Measurements from ENCODE around the gene RASD2.
"Not testable (repeated sequence)": the region's sequence is repeated elsewhere in the genome, so short reads cannot be mapped to it uniquely, and the experiment has no call there.

Gene RASD2, protein sequence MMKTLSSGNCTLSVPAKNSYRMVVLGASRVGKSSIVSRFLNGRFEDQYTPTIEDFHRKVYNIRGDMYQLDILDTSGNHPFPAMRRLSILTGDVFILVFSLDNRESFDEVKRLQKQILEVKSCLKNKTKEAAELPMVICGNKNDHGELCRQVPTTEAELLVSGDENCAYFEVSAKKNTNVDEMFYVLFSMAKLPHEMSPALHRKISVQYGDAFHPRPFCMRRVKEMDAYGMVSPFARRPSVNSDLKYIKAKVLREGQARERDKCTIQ

DNA sequence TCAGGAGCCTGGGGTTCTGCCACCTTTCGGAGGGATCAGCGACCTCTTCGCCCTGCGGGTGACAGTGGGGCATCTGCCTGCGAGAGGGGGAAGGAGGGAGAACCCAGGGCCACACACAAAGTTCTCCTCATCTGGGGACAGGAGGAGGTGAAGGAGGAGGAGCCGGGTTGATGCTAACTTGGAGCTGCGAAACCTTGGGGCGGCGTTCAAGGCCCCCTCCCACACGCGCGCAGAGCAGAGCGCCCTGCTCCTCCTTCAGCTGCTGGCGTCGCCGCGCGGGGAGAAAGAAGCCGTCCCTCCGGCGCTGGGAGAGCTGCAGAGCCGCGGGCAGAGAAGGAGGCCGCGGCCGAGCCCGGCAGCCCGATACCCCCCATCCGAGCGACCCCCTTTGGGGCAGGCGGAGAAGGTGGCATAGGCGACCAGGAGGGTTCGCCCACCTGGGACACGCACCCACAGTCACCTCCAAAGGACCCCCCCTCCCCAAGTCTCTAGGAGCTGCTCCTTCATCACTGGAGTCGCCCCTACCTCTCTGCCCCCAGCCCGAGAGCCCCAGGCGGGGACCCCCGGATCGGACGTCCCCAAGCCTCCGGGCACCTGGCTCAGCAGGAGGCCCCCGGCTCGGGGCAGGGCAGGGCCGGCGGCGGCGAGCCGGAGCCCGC lies at the start of gene RASD2:
Gene RASD2 (plus strand): TSS at position 237 of the 659 bp plus-strand sequence. CDS start 5,979 bp downstream, outside the sequence.
- Histone ChIP-seq H3K27ac (peak within 1 kb of the TSS; percentile 78 to 79), H3K4me3 (peak within 1 kb of the TSS; percentile 57 to 64), H3K9me3 (no peaks in the 10 kb centered on the region), H3K36me3 (no peaks in the 10 kb centered on the region), H3K4me1 (peaks cover 0 to 44% (median 30%) of the 10 kb centered on the region in 4 donors), H3K27me3 (peaks cover 0 to 3% of the 10 kb centered on the region in 2 donors)
- no peak for TF ChIP-seq CTCF (IDR thresholded peaks at IDR 0.05)
- intact Hi-C loops (cut with DNase I; ENCODE audit: low total_unique reads) = no loop called here
- DNase-seq = no peak

- intact Hi-C loops (cut with DNase I; ENCODE audit: low total_unique reads); H3K36me3 ChIP-seq; H3K27ac ChIP-seq; H3K4me3 ChIP-seq; DNase-seq; H3K4me1 ChIP-seq; H3K9me3 ChIP-seq: not testable (repeated sequence)
- H3K27me3 ChIP-seq = peaks cover 0 to 28% of the 10 kb centered on the region in 2 donors
Measured at GRCh38 chr22:35491061-35491907, 49.3 kb upstream of the RASD2 start.

- DNase-seq = no peak
- H3K36me3 ChIP-seq = no peaks in the 10 kb centered on the region
- no peak for TF ChIP-seq CTCF (IDR thresholded peaks at IDR 0.05)
- no peaks in the 10 kb centered on the region for H3K9me3 ChIP-seq
- H3K27ac ChIP-seq = no peak overlapping the region
- H3K4me3 ChIP-seq = no peak overlapping the region
- H3K4me1 ChIP-seq = no peaks in the 10 kb centered on the region
- intact Hi-C loops (cut with DNase I; ENCODE audit: low total_unique reads) = no loop called here
- H3K27me3 ChIP-seq = peaks cover 0 to 28% of the 10 kb centered on the region in 2 donors
Measured at GRCh38 chr22:35491908-35492380, 48.7 kb upstream of the RASD2 start.

DNA sequence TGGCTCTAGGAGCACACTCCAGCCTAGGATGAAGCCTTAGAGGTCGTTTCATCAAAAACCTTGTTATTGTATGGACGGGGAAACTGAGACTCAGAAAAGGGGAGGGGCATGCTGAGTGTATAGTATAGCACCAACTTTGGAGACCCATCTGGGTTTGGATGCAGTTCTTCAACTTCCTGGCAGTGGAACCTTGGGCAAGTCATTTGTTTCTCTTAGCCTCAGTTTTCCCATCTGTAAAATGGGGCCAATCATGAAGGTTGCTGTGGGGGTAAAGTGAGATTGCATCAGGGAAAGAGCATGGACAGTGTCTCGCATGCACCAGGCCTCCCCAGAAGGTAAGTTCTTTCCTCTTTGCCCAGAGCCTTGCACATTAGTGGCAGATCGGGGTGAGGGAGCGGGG lies 47.6 kb upstream of the RASD2 start:
- Histone ChIP-seq H3K9me3 (no peaks in the 10 kb centered on the region), H3K4me1 (no peaks in the 10 kb centered on the region), H3K27me3 (peaks cover 0 to 32% of the 10 kb centered on the region in 2 donors), H3K4me3 (no peak overlapping the region), H3K27ac (no peak overlapping the region), H3K36me3 (no peaks in the 10 kb centered on the region)
- DNase-seq = no peak
- intact Hi-C loops (cut with DNase I; ENCODE audit: low total_unique reads) = no loop called here
- no peak for TF ChIP-seq CTCF (IDR thresholded peaks at IDR 0.05)

DNA sequence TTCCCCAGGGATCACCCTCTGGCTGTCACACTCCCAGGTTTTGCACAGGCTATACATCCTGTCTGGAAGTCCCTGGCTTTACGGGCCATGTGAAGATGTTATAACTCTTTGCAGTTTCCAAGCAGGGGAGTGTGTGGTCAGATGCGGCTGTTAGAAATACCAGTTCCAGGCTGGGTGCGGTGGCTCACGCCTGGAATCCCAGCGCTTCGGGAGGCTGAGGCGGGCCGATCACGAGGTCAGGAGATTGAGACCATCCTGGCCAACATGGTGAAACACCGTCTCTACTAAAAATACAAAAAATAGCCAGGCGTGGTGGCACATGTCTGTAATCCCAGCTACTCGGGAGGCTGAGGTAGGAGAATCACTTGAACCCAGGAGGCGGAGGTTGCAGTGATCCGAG lies 44.9 kb upstream of the RASD2 start:
- H3K4me3 ChIP-seq; H3K27ac ChIP-seq; DNase-seq; intact Hi-C loops (cut with DNase I; ENCODE audit: low total_unique reads); H3K9me3 ChIP-seq; H3K4me1 ChIP-seq; H3K36me3 ChIP-seq: not testable (repeated sequence)
- peaks cover 0 to 39% of the 10 kb centered on the region in 2 donors for H3K27me3 ChIP-seq

GRCh38 chr22:35496768-35497312 lies 43.8 kb upstream of the RASD2 start:
- H3K4me1 ChIP-seq = no peaks in the 10 kb centered on the region
- no peaks in the 10 kb centered on the region for H3K36me3 ChIP-seq
- intact Hi-C loops (cut with DNase I; ENCODE audit: low total_unique reads) = no loop called here
- H3K9me3 ChIP-seq = no peaks in the 10 kb centered on the region
- H3K4me3 ChIP-seq = no peak overlapping the region
- no peak overlapping the region for H3K27ac ChIP-seq
- H3K27me3 ChIP-seq = peaks cover 0 to 40% of the 10 kb centered on the region in 2 donors
- no peak for DNase-seq
- no peak for TF ChIP-seq CTCF (IDR thresholded peaks at IDR 0.05)
